Neural progenitor cell (in vitro differentiated cells): ENCODE data around the gene CTSL. TPM values are rescaled to one million over a fixed set of nuclear protein-coding genes. Genes with fewer than 3 reads are reported as not detected.

Experiments used
- DNase-seq: peaks from one replicate; pipeline ENCODE4 v3.0.0-alpha.2; 2016; ENCODE audit warnings: low spot score
- H2AFZ ChIP-seq: fragments of 200-600 bp; sonication (generic); replicated peaks from 2 replicates; pipeline ENCODE4 v1.6.1; 2016; ENCODE audit warnings: antibody characterized with exemption
- H3F3A ChIP-seq: fragments of 200-600 bp; sonication (generic); 2 replicates; pipeline ENCODE4 v1.6.1; 2016; ENCODE audit warnings: antibody characterized with exemption, low read depth
- H3K27ac ChIP-seq: fragments of 200-600 bp; sonication (generic); 2 replicates; pipeline ENCODE4 v1.5.1; 2016; ENCODE audit warnings: mild to moderate bottlenecking
- H3K27me3 ChIP-seq: fragments of 200-600 bp; sonication (generic); 2 replicates; pipeline ENCODE4 v1.6.1; 2016; ENCODE audit warnings: mild to moderate bottlenecking, moderate library complexity
- H3K36me3 ChIP-seq: fragments of 200-600 bp; sonication (generic); 2 replicates; pipeline ENCODE4 v1.5.1; 2016
- H3K4me1 ChIP-seq: fragments of 200-600 bp; sonication (generic); 2 replicates; pipeline ENCODE4 v1.6.1; 2016; ENCODE audit warnings: mixed run types
- H3K4me2 ChIP-seq: fragments of 200-600 bp; sonication (generic); 2 replicates; pipeline ENCODE4 v1.6.1; 2016
- H3K4me3 ChIP-seq: fragments of 200-600 bp; sonication (generic); 2 replicates; pipeline ENCODE4 v1.5.1; 2016
- H3K79me2 ChIP-seq: fragments of 200-600 bp; sonication (generic); 2 replicates; pipeline ENCODE4 v1.6.1; 2016; ENCODE audit warnings: low read depth
- H3K9ac ChIP-seq: fragments of 200-600 bp; sonication (generic); 2 replicates; pipeline ENCODE4 v1.6.1; 2016
- H3K9me3 ChIP-seq: fragments of 200-600 bp; sonication (generic); 2 replicates; pipeline ENCODE4 v1.5.1; 2016; ENCODE audit warnings: low read depth
- H4K20me1 ChIP-seq: fragments of 200-600 bp; sonication (generic); 2 replicates; pipeline ENCODE4 v1.6.1; 2016; ENCODE audit warnings: low read depth
- H3K27ac Mint-ChIP-seq: 3 replicates; pipeline ENCODE4 v1.8.0; 2021; ENCODE audit warnings: mixed read lengths
- H3K27me3 Mint-ChIP-seq: 2 replicates; pipeline ENCODE4 v1.8.0; 2022; ENCODE audit warnings: low read depth, mild to moderate bottlenecking, inconsistent platforms, moderate library complexity, mixed read lengths; ENCODE audit not compliant: insufficient read depth
- H3K36me3 Mint-ChIP-seq: 3 replicates; pipeline ENCODE4 v1.8.0; 2021; ENCODE audit warnings: mixed read lengths
- H3K4me1 Mint-ChIP-seq: 3 replicates; pipeline ENCODE4 v1.8.0; 2021; ENCODE audit warnings: mixed read lengths
- H3K4me3 Mint-ChIP-seq: 3 replicates; pipeline ENCODE4 v1.8.0; 2021; ENCODE audit warnings: mild to moderate bottlenecking, moderate library complexity, mixed read lengths
- H3K9me3 Mint-ChIP-seq: 3 replicates; pipeline ENCODE4 v1.8.0; 2020; ENCODE audit warnings: mixed read lengths
- CTCF ChIP-seq: fragments of 200-600 bp; sonication (generic); IDR thresholded peaks from 2 replicates; pipeline ENCODE4 v1.5.1; 2017; ENCODE audit warnings: antibody characterized with exemption, mild to moderate bottlenecking
- EZH2 ChIP-seq: fragments of 200-600 bp; sonication (generic); IDR thresholded peaks from 2 replicates; pipeline ENCODE4 v1.6.1; 2017; ENCODE audit warnings: antibody characterized with exemption, mild to moderate bottlenecking, moderate library complexity
- EZH2phosphoT487 ChIP-seq: fragments of 200-600 bp; sonication (generic); IDR thresholded peaks from 2 replicates; pipeline ENCODE4 v1.6.1; 2017; ENCODE audit warnings: antibody characterized with exemption
- total RNA-seq: library from RNA; depleted of rRNA; stranded (reverse); fragments of >200 nt; gene quantifications from 2 replicates; pipeline ENCODE4 v1.2.3, GENCODE V29; 2015; ENCODE audit warnings: low replicate concordance

CTSL gene
- total RNA-seq, 1 donor from 2014 or later, result 35.9 TPM

GRCh38 chr9:87718231-87718630 lies 7.7 kb upstream of the CTSL start:
- no peak for DNase-seq
- Histone ChIP-seq H4K20me1 (no peaks in the 10 kb centered on the region), H3K27ac (no peak overlapping the region), H3K79me2 (no peaks in the 10 kb centered on the region), H3F3A (no peaks in the 10 kb centered on the region), H2AFZ (no peak overlapping the region), H3K9me3 (no peaks in the 10 kb centered on the region), H3K36me3 (no peaks in the 10 kb centered on the region), H3K27me3 (peaks cover 6% of the 10 kb centered on the region), H3K4me1 (no peaks in the 10 kb centered on the region), H3K4me3 (no peak overlapping the region), H3K4me2 (no peak overlapping the region), H3K9ac (no peak overlapping the region)
- H3K27me3 Mint-ChIP-seq, result no peaks in the 10 kb centered on the region
- peaks cover 5% of the 10 kb centered on the region for H3K4me1 Mint-ChIP-seq
- no peak overlapping the region for H3K4me3 Mint-ChIP-seq
- no peak for TF ChIP-seq EZH2phosphoT487
- TF ChIP-seq EZH2, result no peak
- no peak for TF ChIP-seq CTCF
- H3K36me3 Mint-ChIP-seq, result no peaks in the 10 kb centered on the region
- H3K9me3 Mint-ChIP-seq, result no peaks in the 10 kb centered on the region
- H3K27ac Mint-ChIP-seq, result no peak overlapping the region

GRCh38 chr9:87718852-87719612 lies 6.9 kb upstream of the CTSL start:
- no peaks in the 10 kb centered on the region for H3K36me3 ChIP-seq
- no peak overlapping the region for H3K4me2 ChIP-seq
- no peaks in the 10 kb centered on the region for H3K9me3 Mint-ChIP-seq
- H3K4me1 Mint-ChIP-seq, result peaks cover under 1% of the 10 kb centered on the region
- no peak overlapping the region for H3K4me3 Mint-ChIP-seq
- no peak overlapping the region for H3K4me3 ChIP-seq
- no peaks in the 10 kb centered on the region for H4K20me1 ChIP-seq
- H3K36me3 Mint-ChIP-seq, result no peaks in the 10 kb centered on the region
- H3K79me2 ChIP-seq, result no peaks in the 10 kb centered on the region
- no peaks in the 10 kb centered on the region for H3K27me3 Mint-ChIP-seq
- no peaks in the 10 kb centered on the region for H3F3A ChIP-seq
- no peak overlapping the region for H3K27ac Mint-ChIP-seq
- H3K4me1 ChIP-seq, result no peaks in the 10 kb centered on the region
- TF ChIP-seq CTCF, result no peak
- no peak for TF ChIP-seq EZH2phosphoT487
- no peak for TF ChIP-seq EZH2
- no peak overlapping the region for H3K27ac ChIP-seq
- no peak overlapping the region for H3K9ac ChIP-seq
- H2AFZ ChIP-seq, result no peak overlapping the region
- no peaks in the 10 kb centered on the region for H3K9me3 ChIP-seq
- H3K27me3 ChIP-seq, result peaks cover 7% of the 10 kb centered on the region
- no peak for DNase-seq

GRCh38 chr9:87720173-87720572 lies 5.7 kb upstream of the CTSL start:
- Mint-ChIP-seq H3K36me3 (no peaks in the 10 kb centered on the region), H3K27ac (no peak overlapping the region)

More at GRCh38 chr9:87720173-87720572, 5.7 kb upstream of the CTSL start:
- Mint-ChIP-seq H3K27me3 (no peaks in the 10 kb centered on the region), H3K4me1 (no peaks in the 10 kb centered on the region), H3K9me3 (no peaks in the 10 kb centered on the region), H3K4me3 (no peak overlapping the region)
- Histone ChIP-seq H3K27me3 (peaks cover 18% of the 10 kb centered on the region), H3K36me3 (no peaks in the 10 kb centered on the region), H3K9ac (no peak overlapping the region), H2AFZ (no peak overlapping the region), H3K79me2 (no peaks in the 10 kb centered on the region), H3K4me2 (no peak overlapping the region), H3F3A (peaks cover 3% of the 10 kb centered on the region), H3K9me3 (no peaks in the 10 kb centered on the region), H3K4me1 (no peaks in the 10 kb centered on the region), H3K27ac (no peak overlapping the region), H3K4me3 (no peak overlapping the region), H4K20me1 (no peaks in the 10 kb centered on the region)
- no peak for DNase-seq
- TF ChIP-seq CTCF, result no peak
- no peak for TF ChIP-seq EZH2
- no peak for TF ChIP-seq EZH2phosphoT487
